ENCODE measurements around the gene SRCAP. TPM values are rescaled to one million over a fixed set of nuclear protein-coding genes. Genes with fewer than 3 reads are reported as not detected.
"Not testable (repeated sequence)": the region's sequence is repeated elsewhere in the genome, so short reads cannot be mapped to it uniquely, and the experiment has no call there.

The SRCAP gene
- total RNA-seq, 4 donors from 2014 or later, result 10.7 to 39.6 (median 26.1) TPM

GRCh38 chr16:30691907-30692306 lies 7.1 kb upstream of the SRCAP start:
- Histone ChIP-seq H3K27me3 (no peaks in the 10 kb centered on the region), H3K27ac (no peak overlapping the region), H3K4me3 (no peak overlapping the region), H3K36me3 (no peaks in the 10 kb centered on the region), H3K4me1 (peaks cover 0 to 12% (median 3%) of the 10 kb centered on the region in 3 donors), H3K9me3 (no peaks in the 10 kb centered on the region)
- WGBS, 2 donors, result 64 to 73% methylated on average over 4 of the region's 4 CpGs
- intact Hi-C loops (cut with DNase I), result no loop called here
- DNase-seq, result no peak
- no peak for TF ChIP-seq CTCF (IDR thresholded peaks at IDR 0.05)
- no peak for TF ChIP-seq POLR2A (IDR thresholded peaks at IDR 0.05)

- Histone ChIP-seq H3K27ac (no peak overlapping the region), H3K27me3 (no peaks in the 10 kb centered on the region), H3K4me1 (peaks cover 0 to 17% (median 7%) of the 10 kb centered on the region in 3 donors), H3K36me3 (no peaks in the 10 kb centered on the region), H3K9me3 (no peaks in the 10 kb centered on the region), H3K4me3 (no peak overlapping the region)
- 74 to 75% methylated on average over 10 of the region's 10 CpGs for WGBS, 2 donors
- intact Hi-C loops (cut with DNase I), result no loop called here
- no peak for DNase-seq
- TF ChIP-seq POLR2A (IDR thresholded peaks at IDR 0.05), result no peak
- TF ChIP-seq CTCF (IDR thresholded peaks at IDR 0.05), result no peak
These were observed 6.4 kb upstream of the SRCAP start for GRCh38 chr16:30692396-30693064.

GRCh38 chr16:30694926-30695693 lies 3.9 kb upstream of the SRCAP start:
- Histone ChIP-seq H3K4me1 (peaks cover 3 to 31% (median 14%) of the 10 kb centered on the region in 3 donors), H3K27me3 (no peaks in the 10 kb centered on the region), H3K36me3 (peaks cover 0 to under 1% (median 0%) of the 10 kb centered on the region in 3 donors), H3K4me3 (no peak overlapping the region), H3K27ac (no peak overlapping the region), H3K9me3 (no peaks in the 10 kb centered on the region)
- intact Hi-C loops (cut with DNase I), result no loop called here
- no peak for TF ChIP-seq POLR2A (IDR thresholded peaks at IDR 0.05)
- TF ChIP-seq CTCF (IDR thresholded peaks at IDR 0.05), result no peak
- 66 to 72% methylated on average over 7 to 11 of the region's 11 CpGs for WGBS, 2 donors
- no peak for DNase-seq

GRCh38 chr16:30696646-30697045 lies 2.3 kb upstream of the SRCAP start:
- intact Hi-C loops (cut with DNase I), result not testable (repeated sequence)
- WGBS, 2 donors, result 94 to 100% methylated on average over 3 of the region's 3 CpGs

GRCh38 chr16:30697264-30698138 lies 1.5 kb upstream of the SRCAP start:
- H3K36me3 ChIP-seq, result peaks cover 6 to 25% (median 17%) of the 10 kb centered on the region in 3 donors
- peak overlapping the region; percentile 79 to 100 (median 95) for H3K4me3 ChIP-seq
- H3K9me3 ChIP-seq, result no peaks in the 10 kb centered on the region
- peaks cover 4 to 48% (median 22%) of the 10 kb centered on the region in 3 donors for H3K4me1 ChIP-seq
- H3K27ac ChIP-seq, result peak overlapping the region; percentile 99 to 100 (median 100)
- 10 to 15% methylated on average over 13 to 20 of the region's 26 CpGs for WGBS, 2 donors
- no peaks in the 10 kb centered on the region for H3K27me3 ChIP-seq
- intact Hi-C loops (cut with DNase I), result no loop called here
- no peak for DNase-seq
- TF ChIP-seq CTCF (IDR thresholded peaks at IDR 0.05), result peak in 1 of 6 experiments; percentile 18
- no peak for TF ChIP-seq POLR2A (IDR thresholded peaks at IDR 0.05)

More at GRCh38 chr16:30696646-30697045, 2.3 kb upstream of the SRCAP start:
- not testable (repeated sequence) for H3K27ac ChIP-seq, H3K27me3 ChIP-seq, H3K4me3 ChIP-seq, H3K9me3 ChIP-seq, DNase-seq
- H3K36me3 ChIP-seq, result peaks cover 0 to 16% (median 11%) of the 10 kb centered on the region in 3 donors
- H3K4me1 ChIP-seq, result peaks cover 4 to 47% (median 22%) of the 10 kb centered on the region in 3 donors
